Uterus (tissue), 4 donors: ENCODE data around the gene ADI1. TPM values are rescaled to one million over a fixed set of nuclear protein-coding genes. Genes with fewer than 3 reads are reported as not detected.

Experiments used
- DNase-seq, 2 donors: peaks; one replicate each; pipeline ENCODE4 v3.0.0-alpha.2; 2019 to 2020
- H3K27ac ChIP-seq, 2 donors: fragments of 200-600 bp; sonication (generic); 1 replicate in 1 of 2; 2 replicates in 1 of 2; pipeline ENCODE4 v1.5.1; 2016 to 2018
- H3K27me3 ChIP-seq, 2 donors: fragments of 200-600 bp; sonication (generic); one replicate each; pipeline ENCODE4 v1.5.1; 2018 to 2019; ENCODE audit warnings: control low read depth in 1 of 2
- H3K36me3 ChIP-seq, 2 donors: fragments of 200-600 bp; sonication (generic); one replicate each; pipeline ENCODE4 v1.5.1; 2019; ENCODE audit warnings: control low read depth in 1 of 2
- H3K4me1 ChIP-seq, 2 donors: fragments of 200-600 bp; sonication (generic); one replicate each; pipeline ENCODE4 v1.5.1; 2018 to 2019; ENCODE audit warnings: control low read depth in 1 of 2
- H3K4me3 ChIP-seq, 2 donors: fragments of 200-600 bp; sonication (generic); 1 replicate in 1 of 2; 2 replicates in 1 of 2; pipeline ENCODE4 v1.5.1; 2018 to 2019; ENCODE audit warnings: mild to moderate bottlenecking in 1 of 2
- H3K9me3 ChIP-seq, 2 donors: fragments of 200-600 bp; sonication (generic); one replicate each; pipeline ENCODE4 v1.5.1; 2019; ENCODE audit warnings: control low read depth in 1 of 2
- CTCF ChIP-seq, 4 experiments: fragments of 200-600 bp in 2 of 4; fragments of 450-650 bp in 2 of 4; sonication (generic) in 2 of 4; IDR thresholded peaks; one replicate each; pipeline ENCODE4 v1.5.1; 2016 to 2019; ENCODE audit warnings: antibody characterized with exemption in 4 of 4, mild to moderate bottlenecking in 2 of 4, moderate library complexity in 1 of 4
- POLR2A ChIP-seq, 2 donors: fragments of 450-650 bp; IDR thresholded peaks; one replicate each; pipeline ENCODE4 v1.6.1; 2016; ENCODE audit warnings: antibody characterized with exemption in 2 of 2, mild to moderate bottlenecking in 1 of 2, moderate library complexity in 1 of 2
- intact Hi-C: fragments of 100-400 bp; cut with DNase I; formaldehyde crosslinking; loops from one replicate; pipeline ENCODE4 v1.15.1; 2023; ENCODE audit warnings: low total_unique reads
- total RNA-seq, 4 donors: library from RNA; depleted of rRNA in 3 of 4; stranded (reverse); fragments of >200 nt in 3 of 4; gene quantifications; one replicate each; pipeline versions ENCODE4 v1.1.0 to v1.2.4, GENCODE V29; 2014 to 2023
- donor health status: DM: yes; HTN: yes; CAD: no.

ADI1 gene
- total RNA-seq, 4 donors from 2014 or later = 31.5 to 65.0 (median 37.9) TPM

- H3K36me3 ChIP-seq = no peaks in the 10 kb centered on the region
- intact Hi-C loops = no loop called here
- peak; percentile 73 to 77 for DNase-seq
- H3K4me1 ChIP-seq = peaks cover 0 to 4% of the 10 kb centered on the region in 2 donors
- H3K9me3 ChIP-seq = no peaks in the 10 kb centered on the region
- H3K4me3 ChIP-seq = peak overlapping the region; percentile 35 to 43
- peak overlapping the region; percentile 94 to 95 for H3K27ac ChIP-seq
- TF ChIP-seq CTCF (IDR thresholded peaks at IDR 0.05) (peak in 3 of 4 experiments; percentile 12 to 28 (median 22)), POLR2A (IDR thresholded peaks at IDR 0.05) (no peak)
- no peaks in the 10 kb centered on the region for H3K27me3 ChIP-seq
Observed at GRCh38 chr2:3535794-3536681, 16.7 kb upstream of the ADI1 start.

- Histone ChIP-seq H3K4me1 (peaks cover 0 to 4% of the 10 kb centered on the region in 2 donors), H3K9me3 (no peaks in the 10 kb centered on the region), H3K36me3 (no peaks in the 10 kb centered on the region), H3K4me3 (peak overlapping the region; percentile 35 to 43), H3K27ac (peak overlapping the region; percentile 94 to 95), H3K27me3 (no peaks in the 10 kb centered on the region)
- intact Hi-C loops = no loop called here
- TF ChIP-seq POLR2A (IDR thresholded peaks at IDR 0.05) (no peak), CTCF (IDR thresholded peaks at IDR 0.05) (no peak)
- no peak for DNase-seq
Observed at GRCh38 chr2:3535467-3535793, 16.1 kb upstream of the ADI1 start.

- H3K4me1 ChIP-seq = peaks cover 0 to 4% of the 10 kb centered on the region in 2 donors
- TF ChIP-seq POLR2A (IDR thresholded peaks at IDR 0.05) (no peak), CTCF (IDR thresholded peaks at IDR 0.05) (no peak)
- H3K9me3 ChIP-seq = no peaks in the 10 kb centered on the region
- H3K36me3 ChIP-seq = no peaks in the 10 kb centered on the region
- peak overlapping the region; percentile 94 to 95 for H3K27ac ChIP-seq
- no peaks in the 10 kb centered on the region for H3K27me3 ChIP-seq
- DNase-seq = no peak
- H3K4me3 ChIP-seq = no peak overlapping the region
- intact Hi-C loops = no loop called here
Observed at GRCh38 chr2:3534251-3534814, 15.0 kb upstream of the ADI1 start.

GRCh38 chr2:3533836-3534235 is 14.5 kb upstream of the ADI1 start:
- intact Hi-C loops = no loop called here
- no peaks in the 10 kb centered on the region for H3K36me3 ChIP-seq

More at GRCh38 chr2:3533836-3534235, 14.5 kb upstream of the ADI1 start:
- peaks cover 0 to 4% of the 10 kb centered on the region in 2 donors for H3K4me1 ChIP-seq
- H3K9me3 ChIP-seq = no peaks in the 10 kb centered on the region
- no peak overlapping the region for H3K4me3 ChIP-seq
- DNase-seq = no peak
- no peak overlapping the region for H3K27ac ChIP-seq
- TF ChIP-seq POLR2A (IDR thresholded peaks at IDR 0.05) = no peak
- no peak for TF ChIP-seq CTCF (IDR thresholded peaks at IDR 0.05)
- no peaks in the 10 kb centered on the region for H3K27me3 ChIP-seq
